Measurements from ENCODE around the gene HTT. TPM values are rescaled to one million over a fixed set of nuclear protein-coding genes. Genes with fewer than 3 reads are reported as not detected.

Gene HTT
- total RNA-seq, 1 donor from 2014 or later = 43.8 TPM

- DNase-seq (ENCODE audit: low read depth) = no peak
- H3K36me3 ChIP-seq (ENCODE audit: control insufficient read depth, insufficient read depth, low read length) = peaks cover 5% of the 10 kb centered on the region
- TF ChIP-seq CTCF (IDR thresholded peaks at IDR 0.05; ENCODE audit: insufficient read depth, low read length, poor library complexity, severe bottlenecking) = no peak
- no peak overlapping the region for H3K4me3 ChIP-seq (ENCODE audit: low read depth, low read length)
- no peaks in the 10 kb centered on the region for H3K27me3 ChIP-seq (ENCODE audit: control insufficient read depth, insufficient read depth, low read length)
Observed at GRCh38 chr4:3212391-3213105, 138.1 kb downstream of the HTT start.

- DNase-seq (ENCODE audit: low read depth) = no peak
- Histone ChIP-seq H3K27me3 (ENCODE audit: control insufficient read depth, insufficient read depth, low read length) (no peaks in the 10 kb centered on the region), H3K4me3 (ENCODE audit: low read depth, low read length) (no peak overlapping the region), H3K36me3 (ENCODE audit: control insufficient read depth, insufficient read depth, low read length) (peaks cover 5% of the 10 kb centered on the region)
- no peak for TF ChIP-seq CTCF (IDR thresholded peaks at IDR 0.05; ENCODE audit: insufficient read depth, low read length, poor library complexity, severe bottlenecking)
Observed at GRCh38 chr4:3213106-3213425, 138.6 kb downstream of the HTT start.

- DNase-seq (ENCODE audit: low read depth) = no peak
- no peak for TF ChIP-seq CTCF (IDR thresholded peaks at IDR 0.05; ENCODE audit: insufficient read depth, low read length, poor library complexity, severe bottlenecking)
- Histone ChIP-seq H3K36me3 (ENCODE audit: control insufficient read depth, insufficient read depth, low read length) (peaks cover 5% of the 10 kb centered on the region), H3K27me3 (ENCODE audit: control insufficient read depth, insufficient read depth, low read length) (no peaks in the 10 kb centered on the region), H3K4me3 (ENCODE audit: low read depth, low read length) (no peak overlapping the region)
Observed at GRCh38 chr4:3213661-3214250, 139.3 kb downstream of the HTT start.

GRCh38 chr4:3215256-3215655 lies 140.8 kb downstream of the HTT start:
- TF ChIP-seq CTCF (IDR thresholded peaks at IDR 0.05; ENCODE audit: insufficient read depth, low read length, poor library complexity, severe bottlenecking) = no peak
- no peak overlapping the region for H3K4me3 ChIP-seq (ENCODE audit: low read depth, low read length)
- no peaks in the 10 kb centered on the region for H3K27me3 ChIP-seq (ENCODE audit: control insufficient read depth, insufficient read depth, low read length)
- H3K36me3 ChIP-seq (ENCODE audit: control insufficient read depth, insufficient read depth, low read length) = peaks cover 7% of the 10 kb centered on the region
- DNase-seq (ENCODE audit: low read depth) = no peak

GRCh38 chr4:3215733-3216132 lies 141.3 kb downstream of the HTT start:
- TF ChIP-seq CTCF (IDR thresholded peaks at IDR 0.05; ENCODE audit: insufficient read depth, low read length, poor library complexity, severe bottlenecking) = no peak
- peaks cover 6% of the 10 kb centered on the region for H3K36me3 ChIP-seq (ENCODE audit: control insufficient read depth, insufficient read depth, low read length)
- H3K27me3 ChIP-seq (ENCODE audit: control insufficient read depth, insufficient read depth, low read length) = no peaks in the 10 kb centered on the region
- no peak for DNase-seq (ENCODE audit: low read depth)
- no peak overlapping the region for H3K4me3 ChIP-seq (ENCODE audit: low read depth, low read length)

GRCh38 chr4:3217266-3217665 lies 142.8 kb downstream of the HTT start:
- peaks cover 5% of the 10 kb centered on the region for H3K36me3 ChIP-seq (ENCODE audit: control insufficient read depth, insufficient read depth, low read length)
- no peak for TF ChIP-seq CTCF (IDR thresholded peaks at IDR 0.05; ENCODE audit: insufficient read depth, low read length, poor library complexity, severe bottlenecking)
- no peak for DNase-seq (ENCODE audit: low read depth)
- no peaks in the 10 kb centered on the region for H3K27me3 ChIP-seq (ENCODE audit: control insufficient read depth, insufficient read depth, low read length)
- no peak overlapping the region for H3K4me3 ChIP-seq (ENCODE audit: low read depth, low read length)

Data from kidney epithelial cell (primary cell).